Measurements from ENCODE around the gene BICDL2. TPM values are rescaled to one million over a fixed set of nuclear protein-coding genes. Genes with fewer than 3 reads are reported as not detected.
"Not testable (repeated sequence)": the region's sequence is repeated elsewhere in the genome, so short reads cannot be mapped to it uniquely, and the experiment has no call there.

BICDL2 gene
- total and polyA plus RNA-seq, 4 donors: 0.06 to 0.39 (median 0.24) TPM

GRCh38 chr16:3075523-3075915 lies 38.8 kb upstream of the BICDL2 start:
- no peaks in the 10 kb centered on the region for H3K9me3 ChIP-seq (ENCODE audit: control insufficient read depth, insufficient read depth, low read length)
- H3K36me3 ChIP-seq (ENCODE audit: control insufficient read depth, insufficient read depth, low read length): no peaks in the 10 kb centered on the region
- H3K4me1 ChIP-seq (ENCODE audit: control insufficient read depth, insufficient read depth, low read length): peaks cover 7% of the 10 kb centered on the region
- H3K4me3 ChIP-seq (ENCODE audit: low read depth, low read length): no peak overlapping the region
- 23% methylated on average over 10 of the region's 10 CpGs for WGBS (ENCODE audit: insufficient coverage)
- H3K27me3 ChIP-seq (ENCODE audit: control insufficient read depth, insufficient read depth, low read length): peaks cover 2% of the 10 kb centered on the region
- DNase-seq (ENCODE audit: low read depth in 4 of 6, low spot score in 6 of 6): peak in 2 of 6 donors; percentile 64
- no peak overlapping the region for H3K27ac ChIP-seq (ENCODE audit: low read depth, low read length)

GRCh38 chr16:3074860-3075522 lies 38.2 kb upstream of the BICDL2 start:
- peaks cover 7% of the 10 kb centered on the region for H3K4me1 ChIP-seq (ENCODE audit: control insufficient read depth, insufficient read depth, low read length)
- peaks cover 2% of the 10 kb centered on the region for H3K27me3 ChIP-seq (ENCODE audit: control insufficient read depth, insufficient read depth, low read length)
- 62% methylated on average over 6 of the region's 9 CpGs for WGBS (ENCODE audit: insufficient coverage)
- no peak overlapping the region for H3K27ac ChIP-seq (ENCODE audit: low read depth, low read length)
- H3K9me3 ChIP-seq (ENCODE audit: control insufficient read depth, insufficient read depth, low read length): no peaks in the 10 kb centered on the region
- no peaks in the 10 kb centered on the region for H3K36me3 ChIP-seq (ENCODE audit: control insufficient read depth, insufficient read depth, low read length)
- no peak overlapping the region for H3K4me3 ChIP-seq (ENCODE audit: low read depth, low read length)
- no peak for DNase-seq (ENCODE audit: low read depth in 4 of 6, low spot score in 6 of 6)

- 95% methylated on average over 7 of the region's 7 CpGs for WGBS (ENCODE audit: insufficient coverage)
- no peaks in the 10 kb centered on the region for H3K27me3 ChIP-seq (ENCODE audit: control insufficient read depth, insufficient read depth, low read length)
- no peak for DNase-seq (ENCODE audit: low read depth in 4 of 6, low spot score in 6 of 6)
- no peaks in the 10 kb centered on the region for H3K36me3 ChIP-seq (ENCODE audit: control insufficient read depth, insufficient read depth, low read length)
- H3K4me3 ChIP-seq (ENCODE audit: low read depth, low read length): no peak overlapping the region
- H3K4me1 ChIP-seq (ENCODE audit: control insufficient read depth, insufficient read depth, low read length): peaks cover 7% of the 10 kb centered on the region
- H3K9me3 ChIP-seq (ENCODE audit: control insufficient read depth, insufficient read depth, low read length): no peaks in the 10 kb centered on the region
- H3K27ac ChIP-seq (ENCODE audit: low read depth, low read length): no peak overlapping the region
These were observed 36.7 kb upstream of the BICDL2 start for GRCh38 chr16:3073448-3073847.

- H3K4me3 ChIP-seq (ENCODE audit: low read depth, low read length); DNase-seq (ENCODE audit: low read depth in 4 of 6, low spot score in 6 of 6); H3K36me3 ChIP-seq (ENCODE audit: control insufficient read depth, insufficient read depth, low read length); H3K27ac ChIP-seq (ENCODE audit: low read depth, low read length); H3K9me3 ChIP-seq (ENCODE audit: control insufficient read depth, insufficient read depth, low read length); H3K4me1 ChIP-seq (ENCODE audit: control insufficient read depth, insufficient read depth, low read length); H3K27me3 ChIP-seq (ENCODE audit: control insufficient read depth, insufficient read depth, low read length): not testable (repeated sequence)
- 20% methylated on average over 3 of the region's 18 CpGs for WGBS (ENCODE audit: insufficient coverage)
These were observed 36.0 kb upstream of the BICDL2 start for GRCh38 chr16:3072576-3073263.

- H3K36me3 ChIP-seq (ENCODE audit: control insufficient read depth, insufficient read depth, low read length); H3K4me3 ChIP-seq (ENCODE audit: low read depth, low read length); H3K9me3 ChIP-seq (ENCODE audit: control insufficient read depth, insufficient read depth, low read length); H3K27me3 ChIP-seq (ENCODE audit: control insufficient read depth, insufficient read depth, low read length); H3K27ac ChIP-seq (ENCODE audit: low read depth, low read length); H3K4me1 ChIP-seq (ENCODE audit: control insufficient read depth, insufficient read depth, low read length); DNase-seq (ENCODE audit: low read depth in 4 of 6, low spot score in 6 of 6): not testable (repeated sequence)
- WGBS (ENCODE audit: insufficient coverage): 68% methylated on average over 2 of the region's 4 CpGs
These were observed 35.4 kb upstream of the BICDL2 start for GRCh38 chr16:3072148-3072547.

- 82% methylated on average over 7 of the region's 7 CpGs for WGBS (ENCODE audit: insufficient coverage)
- Histone ChIP-seq H3K4me1 (ENCODE audit: control insufficient read depth, insufficient read depth, low read length) (peaks cover 7% of the 10 kb centered on the region), H3K27ac (ENCODE audit: low read depth, low read length) (no peak overlapping the region), H3K4me3 (ENCODE audit: low read depth, low read length) (no peak overlapping the region), H3K9me3 (ENCODE audit: control insufficient read depth, insufficient read depth, low read length) (no peaks in the 10 kb centered on the region), H3K36me3 (ENCODE audit: control insufficient read depth, insufficient read depth, low read length) (no peaks in the 10 kb centered on the region), H3K27me3 (ENCODE audit: control insufficient read depth, insufficient read depth, low read length) (no peaks in the 10 kb centered on the region)
- DNase-seq (ENCODE audit: low read depth in 4 of 6, low spot score in 6 of 6): no peak
These were observed 34.9 kb upstream of the BICDL2 start for GRCh38 chr16:3071655-3072054.

- H3K4me1 ChIP-seq (ENCODE audit: control insufficient read depth, insufficient read depth, low read length): peaks cover 7% of the 10 kb centered on the region
- DNase-seq (ENCODE audit: low read depth in 4 of 6, low spot score in 6 of 6): no peak
- H3K36me3 ChIP-seq (ENCODE audit: control insufficient read depth, insufficient read depth, low read length): no peaks in the 10 kb centered on the region
- H3K4me3 ChIP-seq (ENCODE audit: low read depth, low read length): no peak overlapping the region
- WGBS (ENCODE audit: insufficient coverage): 77% methylated on average over 7 of the region's 9 CpGs
- H3K27ac ChIP-seq (ENCODE audit: low read depth, low read length): no peak overlapping the region
- no peaks in the 10 kb centered on the region for H3K9me3 ChIP-seq (ENCODE audit: control insufficient read depth, insufficient read depth, low read length)
- no peaks in the 10 kb centered on the region for H3K27me3 ChIP-seq (ENCODE audit: control insufficient read depth, insufficient read depth, low read length)
These were observed 33.9 kb upstream of the BICDL2 start for GRCh38 chr16:3070608-3071111.

- not testable (repeated sequence) for H3K27ac ChIP-seq (ENCODE audit: low read depth, low read length); H3K4me3 ChIP-seq (ENCODE audit: low read depth, low read length); DNase-seq (ENCODE audit: low read depth in 4 of 6, low spot score in 6 of 6); H3K36me3 ChIP-seq (ENCODE audit: control insufficient read depth, insufficient read depth, low read length); H3K4me1 ChIP-seq (ENCODE audit: control insufficient read depth, insufficient read depth, low read length); H3K9me3 ChIP-seq (ENCODE audit: control insufficient read depth, insufficient read depth, low read length); H3K27me3 ChIP-seq (ENCODE audit: control insufficient read depth, insufficient read depth, low read length)
- WGBS (ENCODE audit: insufficient coverage): 87% methylated on average over 10 of the region's 11 CpGs
These were observed 32.4 kb upstream of the BICDL2 start for GRCh38 chr16:3069146-3069545.

GRCh38 chr16:3068487-3068886 lies 31.7 kb upstream of the BICDL2 start:
- Histone ChIP-seq H3K36me3 (ENCODE audit: control insufficient read depth, insufficient read depth, low read length) (no peaks in the 10 kb centered on the region), H3K27me3 (ENCODE audit: control insufficient read depth, insufficient read depth, low read length) (no peaks in the 10 kb centered on the region), H3K9me3 (ENCODE audit: control insufficient read depth, insufficient read depth, low read length) (no peaks in the 10 kb centered on the region), H3K27ac (ENCODE audit: low read depth, low read length) (no peak overlapping the region), H3K4me1 (ENCODE audit: control insufficient read depth, insufficient read depth, low read length) (peaks cover 4% of the 10 kb centered on the region), H3K4me3 (ENCODE audit: low read depth, low read length) (no peak overlapping the region)
- WGBS (ENCODE audit: insufficient coverage): 83% methylated on average over 3 of the region's 4 CpGs
- no peak for DNase-seq (ENCODE audit: low read depth in 4 of 6, low spot score in 6 of 6)

GRCh38 chr16:3066440-3066748 lies 29.6 kb upstream of the BICDL2 start:
- peaks cover 4% of the 10 kb centered on the region for H3K4me1 ChIP-seq (ENCODE audit: control insufficient read depth, insufficient read depth, low read length)
- H3K27me3 ChIP-seq (ENCODE audit: control insufficient read depth, insufficient read depth, low read length): no peaks in the 10 kb centered on the region
- DNase-seq (ENCODE audit: low read depth in 4 of 6, low spot score in 6 of 6): no peak
- H3K4me3 ChIP-seq (ENCODE audit: low read depth, low read length): no peak overlapping the region
- H3K9me3 ChIP-seq (ENCODE audit: control insufficient read depth, insufficient read depth, low read length): no peaks in the 10 kb centered on the region
- H3K27ac ChIP-seq (ENCODE audit: low read depth, low read length): no peak overlapping the region
- H3K36me3 ChIP-seq (ENCODE audit: control insufficient read depth, insufficient read depth, low read length): no peaks in the 10 kb centered on the region
- WGBS (ENCODE audit: insufficient coverage): 86% methylated on average over 6 of the region's 7 CpGs
